Adipose tissue (tissue), 3 donors: ENCODE results near the gene LPP. TPM values are rescaled to one million over a fixed set of nuclear protein-coding genes. Genes with fewer than 3 reads are reported as not detected.

Source experiments
- H3K27ac ChIP-seq: one replicate; pipeline ENCODE4 v1.5.1; 2013; ENCODE audit warnings: low read depth, low read length
- WGBS, 3 donors: extraction: QIAGEN DNeasy Blood & Tissue Kit; methylation state at CpG; one replicate each; pipeline ENCODE4 v1.1.7; 2013; 5-methylcytosine and 5-hydroxymethylcytosine counted together
- polyA plus RNA-seq, 3 donors: library from polyadenylated mRNA; stranded (reverse); fragments of 200-250 nt; gene quantifications; one replicate each; pipeline ENCODE4 v1.2.3, GENCODE V29; 2013
- donor health status: healthy with polysubstance abuse.
- donor health status: Bipolar disorder and iron deficiency.
- donor health status: healthy.

The LPP gene
- polyA plus RNA-seq, 3 donors = 3.6 to 25.6 (median 11.3) TPM

DNA sequence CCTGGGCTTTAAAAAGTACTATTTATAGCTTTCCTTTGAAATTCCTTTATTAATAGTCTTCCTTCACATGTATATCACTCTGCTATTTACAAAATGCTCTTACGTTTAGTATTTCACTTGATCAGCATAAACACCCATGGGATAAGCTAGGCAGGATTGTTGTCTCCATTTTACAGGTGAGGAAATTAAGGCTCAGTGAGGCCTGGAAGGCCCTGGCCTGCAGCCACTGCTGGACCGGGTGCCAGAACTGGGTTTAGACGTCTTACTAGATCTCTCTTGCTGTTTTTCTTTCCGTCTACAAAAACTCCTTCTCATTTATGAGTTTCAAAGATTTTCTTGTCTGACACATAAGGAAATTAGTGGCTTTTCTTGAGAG is 236.4 kb downstream of the LPP start:
- no peak overlapping the region for H3K27ac ChIP-seq
- 54 to 65% (median 62%) methylated on average over 4 of the region's 4 CpGs for WGBS, 3 donors

DNA sequence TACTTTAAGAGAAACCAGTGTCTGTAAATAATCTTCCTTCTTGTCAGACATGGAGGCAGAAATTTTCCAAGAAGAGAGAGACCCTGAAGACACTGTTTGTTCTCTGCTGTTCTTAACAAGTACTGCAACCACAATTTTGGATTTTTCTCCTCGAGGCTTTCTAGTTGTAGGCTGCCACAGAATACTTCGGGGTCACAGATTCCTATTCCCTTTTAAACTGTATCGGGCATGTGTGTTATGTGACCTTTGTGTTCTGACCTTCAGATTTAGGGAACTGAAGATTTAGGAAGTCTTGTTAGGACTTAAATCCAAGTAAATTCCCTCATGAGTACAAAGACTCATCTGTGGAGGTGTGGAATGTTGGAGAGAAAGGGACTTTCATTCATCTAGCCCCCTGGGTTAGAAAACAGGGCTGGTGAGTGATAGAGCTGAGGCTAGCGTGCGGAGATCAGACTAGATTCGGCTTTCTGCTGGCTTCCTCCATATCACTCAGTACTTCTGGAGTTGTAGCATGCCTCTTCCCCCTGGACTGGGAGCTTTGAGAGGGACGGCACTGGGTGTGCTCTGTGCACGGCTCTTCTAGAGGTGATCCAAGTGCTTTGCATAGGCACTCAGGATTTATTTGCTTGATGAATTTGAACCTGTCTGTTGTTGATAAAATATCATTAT is 237.0 kb downstream of the LPP start:
- H3K27ac ChIP-seq = no peak overlapping the region
- 66 to 71% (median 67%) methylated on average over 8 of the region's 8 CpGs for WGBS, 3 donors

DNA sequence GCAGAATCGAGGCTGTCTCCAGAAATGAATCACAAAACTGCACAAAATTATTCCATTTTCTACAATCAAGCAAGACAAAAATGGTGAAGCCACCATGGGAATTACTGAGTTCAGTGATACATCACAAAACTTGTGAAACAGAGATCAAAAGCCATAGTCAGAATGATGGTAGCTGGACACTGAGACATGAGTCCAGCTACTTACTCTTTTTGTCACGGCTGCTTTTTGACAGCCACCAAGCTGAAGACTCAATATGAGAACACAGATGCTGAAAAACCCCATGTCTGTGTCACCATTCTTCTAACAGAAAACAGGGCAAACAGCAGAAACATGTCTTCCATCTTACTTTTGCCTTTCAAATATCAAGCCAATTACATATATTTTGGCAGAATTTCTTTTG is 237.6 kb downstream of the LPP start:
- H3K27ac ChIP-seq = no peak overlapping the region
- 89 to 96% (median 94%) methylated on average over 2 of the region's 2 CpGs for WGBS, 3 donors

DNA sequence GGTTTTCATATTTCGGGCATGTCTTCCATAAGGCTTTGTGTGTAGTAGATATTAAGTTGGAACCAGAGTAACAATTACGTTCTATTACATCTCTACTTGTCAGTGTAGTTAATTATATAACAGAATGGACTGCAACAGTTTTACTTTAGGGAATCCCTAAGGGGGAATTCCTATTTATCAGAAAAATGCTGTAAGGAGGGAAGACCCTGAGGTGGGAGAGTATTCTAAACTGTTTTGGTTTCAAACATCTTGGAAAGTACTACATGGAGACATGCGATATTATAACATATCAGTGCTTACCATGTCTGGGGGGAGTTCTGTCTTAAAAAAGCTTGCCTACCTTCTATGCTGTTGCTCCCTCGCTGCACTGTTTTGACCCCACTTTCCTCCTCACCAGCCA is 238.1 kb downstream of the LPP start:
- WGBS, 3 donors = 86 to 98% (median 96%) methylated on average over 4 of the region's 4 CpGs

DNA sequence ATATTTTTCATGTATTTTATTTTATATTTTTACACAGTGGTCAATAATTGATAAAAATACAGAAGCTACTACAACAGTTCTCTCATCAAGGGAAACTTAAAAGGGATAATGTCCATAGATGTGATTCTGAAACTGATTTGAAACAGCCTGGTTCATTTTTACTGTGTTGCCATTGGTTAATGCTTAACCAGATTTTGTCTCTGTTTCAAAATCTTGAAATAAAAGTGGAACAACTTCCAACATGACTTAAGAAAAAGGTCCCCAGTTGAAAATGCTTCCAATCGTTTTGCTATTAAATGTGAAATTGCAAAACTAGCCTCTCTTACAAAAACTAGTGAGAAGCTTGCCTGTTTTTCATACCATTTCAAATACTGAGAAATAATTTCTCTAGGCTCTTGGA is 240.7 kb downstream of the LPP start:
- WGBS, 3 donors = 17 to 66% (median 63%) methylated on average over 1 of the region's 1 CpG
- H3K27ac ChIP-seq = no peak overlapping the region

More for the DNA sequence above, 238.1 kb downstream of the LPP start:
- H3K27ac ChIP-seq = no peak overlapping the region

DNA sequence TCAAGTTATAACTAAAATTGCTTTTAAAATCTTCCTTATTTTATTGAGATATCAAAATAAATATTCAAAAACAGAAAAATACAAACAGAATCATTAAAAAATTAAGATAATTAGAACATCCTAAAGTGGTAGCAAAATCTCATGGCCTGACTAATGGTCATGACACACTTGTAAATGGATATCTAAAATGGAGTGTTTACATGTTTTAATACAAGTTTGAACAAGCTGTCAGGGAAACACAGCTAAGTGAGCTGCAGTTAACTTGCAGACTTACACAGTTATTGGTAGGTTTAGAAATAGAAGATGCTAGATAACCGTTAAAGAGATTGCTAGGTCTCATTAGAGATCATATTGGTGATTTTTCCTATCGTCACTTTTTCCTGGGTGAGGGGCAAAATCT is 242.3 kb downstream of the LPP start:
- WGBS, 3 donors = 46 to 89% (median 84%) methylated on average over 2 of the region's 2 CpGs
- no peak overlapping the region for H3K27ac ChIP-seq

DNA sequence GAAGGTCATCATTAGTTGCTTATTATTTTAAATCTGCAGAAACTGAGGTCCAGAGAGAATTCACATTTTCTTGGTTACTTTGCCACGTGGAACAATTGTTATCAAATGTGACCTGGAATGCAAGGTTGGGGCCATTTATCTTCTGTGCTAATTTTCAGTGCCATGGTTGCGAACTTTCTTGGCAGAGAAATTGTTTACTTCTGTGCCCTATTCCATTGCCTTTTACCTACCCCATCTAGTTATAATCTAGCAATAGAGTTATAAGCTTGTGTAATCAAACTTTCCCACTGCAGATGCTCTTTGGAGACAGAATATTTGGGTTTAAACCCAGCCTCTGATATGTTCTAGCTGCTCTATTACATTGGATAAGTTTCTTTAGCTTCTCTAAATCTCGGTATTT is 242.9 kb downstream of the LPP start:
- WGBS, 3 donors = 34 to 58% (median 43%) methylated on average over 3 of the region's 3 CpGs
- no peak overlapping the region for H3K27ac ChIP-seq

DNA sequence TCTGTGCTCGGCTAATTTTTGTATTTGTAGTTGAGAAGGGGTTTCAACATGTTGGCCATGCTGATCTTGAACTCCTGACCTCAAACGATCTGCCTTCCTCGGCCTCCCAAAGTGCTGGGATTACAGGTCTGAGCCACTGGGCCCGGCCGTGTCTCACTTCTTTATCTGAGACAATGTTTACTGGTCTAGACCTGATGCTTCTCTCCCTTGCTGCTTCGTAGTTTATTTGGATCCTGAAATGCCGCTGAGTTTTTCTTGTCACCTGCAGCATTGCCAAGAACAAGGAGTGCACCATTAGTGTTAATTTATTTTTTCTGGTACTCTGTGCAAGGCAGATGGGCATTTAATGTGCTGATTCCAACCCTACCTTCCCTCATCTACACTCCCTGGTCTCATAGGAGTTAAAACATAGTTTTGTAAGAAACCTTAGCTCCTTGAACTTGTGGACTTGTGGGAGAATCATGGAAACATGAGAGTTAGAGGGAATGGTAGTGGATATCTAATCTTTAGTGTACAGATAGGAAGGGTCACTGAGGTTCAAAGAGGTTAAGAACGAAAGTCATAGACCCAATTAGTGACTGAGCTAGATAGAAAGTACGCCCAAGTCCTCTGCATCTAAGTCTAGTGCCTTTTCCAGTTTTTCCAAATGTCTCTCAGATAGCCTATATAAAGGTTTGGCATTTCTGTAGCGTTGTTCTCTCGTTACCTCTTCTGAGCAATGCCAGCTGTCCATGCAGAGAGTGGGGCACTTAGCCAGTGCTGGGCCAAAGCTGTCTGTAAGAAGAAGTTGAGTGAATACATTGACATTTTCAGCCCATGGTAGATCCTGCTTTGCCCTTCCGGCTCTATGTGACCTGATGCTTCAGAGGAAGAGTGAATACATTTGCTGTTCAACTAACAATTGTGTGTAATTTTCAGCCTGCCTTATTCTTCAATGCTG is 244.1 kb downstream of the LPP start:
- no peak overlapping the region for H3K27ac ChIP-seq
- 85 to 92% (median 90%) methylated on average over 12 of the region's 12 CpGs for WGBS, 3 donors

DNA sequence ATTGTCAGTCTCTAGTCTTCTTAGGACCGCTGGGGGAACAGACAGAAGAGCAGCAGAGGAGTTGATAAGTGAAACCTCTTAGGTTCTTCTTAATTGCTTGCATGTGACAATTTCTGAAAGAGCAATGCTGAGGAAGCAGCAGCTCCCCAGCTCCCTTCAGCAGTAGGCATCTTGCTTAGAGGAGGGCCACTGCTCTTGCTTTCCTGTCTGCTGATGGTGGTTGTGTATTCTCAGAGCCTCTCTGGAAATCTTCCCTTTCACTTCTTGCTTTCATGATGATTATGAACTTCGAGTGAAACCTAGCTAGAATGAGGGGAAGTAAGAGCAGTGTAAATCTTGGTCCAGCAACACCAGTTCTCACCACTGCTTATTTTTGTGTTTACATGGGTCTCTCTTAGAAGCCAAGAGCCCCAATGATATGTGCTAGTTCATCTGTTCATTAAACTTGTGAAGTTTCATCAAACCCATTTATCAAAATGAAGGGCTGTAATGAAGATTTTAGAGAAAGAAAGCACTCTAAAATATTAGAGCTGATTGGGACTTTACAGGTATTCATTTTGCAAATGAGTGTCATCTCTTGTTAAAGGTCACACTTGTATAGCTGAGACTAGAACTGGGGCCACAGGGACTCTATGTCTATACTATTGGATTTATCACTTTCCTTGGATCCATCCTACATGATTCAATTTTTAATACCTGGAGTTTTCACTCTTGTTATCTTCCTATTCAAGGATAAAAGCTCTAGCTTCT is 246.7 kb downstream of the LPP start:
- no peak overlapping the region for H3K27ac ChIP-seq
- WGBS, 3 donors = 44 to 67% (median 61%) methylated on average over 2 of the region's 2 CpGs

DNA sequence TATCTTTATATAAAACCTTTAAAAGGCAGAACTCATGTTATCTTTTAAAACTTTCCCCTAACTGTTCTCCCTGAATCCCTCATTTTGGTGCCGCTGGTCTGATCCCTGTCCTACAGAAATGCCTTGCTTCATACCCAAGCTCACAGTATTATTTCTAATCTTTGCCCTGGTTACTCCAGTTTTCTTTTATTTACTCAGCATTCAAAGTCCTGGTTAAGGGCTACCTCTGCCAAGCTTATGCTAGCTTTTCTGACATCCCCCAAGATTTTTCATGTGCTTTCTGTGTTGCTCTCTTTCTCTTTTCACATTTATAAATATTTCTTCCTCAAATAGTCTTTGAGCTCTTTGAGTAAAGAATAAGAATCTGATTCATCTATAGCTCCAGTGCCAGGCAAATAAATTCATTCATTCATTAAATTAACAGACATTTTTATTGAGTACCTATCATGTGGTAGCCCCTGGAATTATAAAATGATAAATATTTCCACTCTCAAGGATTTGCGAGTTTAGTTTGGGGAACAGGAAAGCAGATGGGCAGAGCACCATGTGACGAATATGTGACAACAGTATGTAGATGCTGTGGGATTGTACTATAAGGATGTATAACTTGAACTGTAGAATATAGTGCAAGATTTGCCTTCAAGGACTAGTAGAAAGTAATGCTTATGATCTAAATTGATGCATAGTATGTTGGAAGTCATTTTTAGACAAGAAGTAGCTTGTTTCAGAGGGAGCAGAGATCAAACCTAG is 247.5 kb downstream of the LPP start:
- H3K27ac ChIP-seq = no peak overlapping the region
- 45 to 74% (median 52%) methylated on average over 3 of the region's 3 CpGs for WGBS, 3 donors

DNA sequence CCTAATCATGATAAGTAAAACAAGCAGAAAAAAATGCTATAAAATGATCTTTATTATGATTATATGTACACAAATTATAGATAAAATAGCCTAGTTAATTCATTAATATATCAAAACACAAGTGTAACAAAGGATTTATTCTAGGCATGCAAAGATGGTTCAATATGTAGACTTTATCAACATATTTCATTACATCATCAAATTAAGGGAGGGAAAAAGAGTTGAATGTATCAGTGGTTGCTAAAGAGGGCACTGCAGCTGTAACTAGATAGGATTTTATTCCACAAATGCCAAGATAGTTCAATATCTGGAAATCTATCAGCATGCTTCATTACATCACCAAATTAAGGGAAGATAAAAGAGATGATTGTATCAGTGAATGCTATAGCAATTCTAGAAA is 248.3 kb downstream of the LPP start:
- no peak overlapping the region for H3K27ac ChIP-seq

DNA sequence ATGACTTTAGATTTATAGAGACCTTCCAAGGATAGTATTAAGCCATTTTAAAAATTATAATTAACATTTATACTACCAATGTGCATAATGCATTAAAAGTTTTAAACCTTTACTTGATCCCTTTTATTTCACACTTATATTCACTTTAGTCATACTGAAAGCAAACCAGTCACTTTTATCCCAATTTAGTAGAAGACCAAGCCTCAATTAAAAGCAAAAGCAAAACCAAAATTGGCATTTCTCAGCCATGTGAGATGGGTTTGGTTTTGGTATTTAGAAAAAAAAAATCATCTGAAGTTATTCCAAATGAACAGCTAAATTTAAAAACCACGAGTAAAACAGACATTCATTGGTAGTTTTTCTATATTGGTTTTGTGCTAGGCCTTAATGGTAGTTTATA is 249.4 kb downstream of the LPP start:
- no peak overlapping the region for H3K27ac ChIP-seq
- whole genome bisulfite sequencing, 3 donors = 63 to 92% (median 65%) methylated on average over 1 of the region's 1 CpG

DNA sequence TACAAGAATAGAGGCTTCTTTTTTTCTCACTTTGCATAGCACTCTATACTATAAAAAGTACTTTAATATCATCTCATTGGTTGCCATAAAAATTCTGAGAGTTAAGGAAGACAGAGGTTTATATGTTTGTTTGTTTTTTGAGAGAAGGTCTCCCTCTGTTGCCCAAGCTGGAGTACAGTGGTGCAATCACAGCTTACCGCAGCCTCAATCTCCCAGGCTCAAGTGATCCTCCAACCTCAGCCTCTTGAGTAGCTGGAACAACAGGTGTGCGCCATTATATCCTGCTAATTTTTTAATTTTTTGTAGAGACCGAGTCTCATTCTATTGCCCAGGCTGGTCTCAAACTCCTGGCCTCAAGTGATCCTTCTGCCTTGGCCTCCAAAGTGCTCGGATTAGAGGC is 250.2 kb downstream of the LPP start:
- no peak overlapping the region for H3K27ac ChIP-seq
- WGBS, 3 donors = 97 to 99% (median 98%) methylated on average over 4 of the region's 4 CpGs

DNA sequence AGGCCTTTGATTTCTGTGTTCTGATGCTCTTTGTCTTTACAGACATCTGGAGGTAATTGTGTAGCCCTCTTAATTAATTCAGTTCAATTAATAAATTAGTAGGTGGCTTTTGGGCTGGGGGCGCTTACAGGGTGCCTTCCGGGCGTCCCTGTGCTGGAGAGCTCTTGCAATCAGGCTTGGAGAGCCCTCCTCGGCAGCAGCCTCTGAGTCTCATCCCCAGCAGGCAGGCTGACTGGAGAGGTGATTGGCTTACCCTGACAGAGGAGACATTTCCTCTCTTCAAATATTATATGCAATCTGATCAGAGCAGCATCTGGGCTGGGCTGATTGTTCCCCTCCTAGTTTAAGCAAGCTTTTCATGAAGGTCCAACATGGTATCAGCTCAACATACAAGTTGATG is 250.7 kb downstream of the LPP start:
- no peak overlapping the region for H3K27ac ChIP-seq
- WGBS, 3 donors = 96 to 97% (median 96%) methylated on average over 4 of the region's 4 CpGs

DNA sequence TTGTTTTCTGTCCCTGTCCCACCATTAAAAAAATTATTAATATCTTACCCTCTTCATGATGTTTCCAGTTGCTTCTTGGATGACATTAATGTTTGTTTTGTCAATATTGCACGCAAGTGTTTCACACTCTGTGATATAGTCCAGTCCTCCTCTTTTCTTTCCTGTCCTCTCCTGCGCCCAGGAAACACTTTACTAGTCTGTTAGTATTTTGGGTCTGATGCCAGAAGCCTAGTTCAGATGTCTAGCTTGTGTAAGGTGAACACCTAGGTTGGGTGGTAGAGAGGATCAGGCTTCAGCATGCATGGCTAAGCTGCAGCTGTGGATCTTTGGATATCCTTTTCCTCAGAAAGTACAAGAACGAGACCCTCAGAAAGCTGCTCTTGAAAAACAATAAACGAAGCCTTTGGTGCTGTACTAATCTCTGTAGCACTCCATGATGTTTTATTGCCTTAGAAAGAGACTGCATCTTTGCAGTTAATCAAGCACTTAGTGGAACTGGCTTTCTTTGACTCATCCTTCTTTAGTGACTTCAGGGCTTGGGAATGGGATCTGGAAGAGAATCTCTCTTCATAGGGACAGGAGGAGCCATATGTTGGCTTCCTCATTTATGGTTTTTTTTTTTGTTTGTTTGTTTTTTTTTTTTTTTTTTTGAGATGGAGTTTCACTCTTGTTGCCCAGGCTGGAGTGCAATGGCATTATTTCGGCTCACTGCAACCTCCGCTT is 253.4 kb downstream of the LPP start:
- no peak overlapping the region for H3K27ac ChIP-seq
- WGBS, 3 donors = 65 to 75% (median 71%) methylated on average over 6 of the region's 6 CpGs

DNA sequence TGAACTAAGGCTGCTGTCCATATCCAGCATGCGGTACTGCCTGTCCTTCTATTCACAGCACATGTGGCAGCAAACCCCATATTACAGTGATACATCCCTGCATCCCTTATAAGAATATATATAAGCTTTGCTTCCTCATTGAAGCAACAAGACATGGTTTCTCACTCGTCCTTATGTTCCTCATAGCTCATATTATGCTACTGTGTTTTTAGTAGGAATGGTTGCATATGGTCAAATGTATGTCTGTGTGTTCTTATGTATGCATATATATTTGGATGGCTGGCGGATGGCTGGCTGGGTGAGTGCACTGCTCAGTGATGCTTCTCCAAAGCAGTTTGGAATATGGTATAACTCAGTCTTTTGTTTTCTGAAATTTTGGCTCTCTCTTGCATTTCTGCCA is 254.9 kb downstream of the LPP start:
- no peak overlapping the region for H3K27ac ChIP-seq

DNA sequence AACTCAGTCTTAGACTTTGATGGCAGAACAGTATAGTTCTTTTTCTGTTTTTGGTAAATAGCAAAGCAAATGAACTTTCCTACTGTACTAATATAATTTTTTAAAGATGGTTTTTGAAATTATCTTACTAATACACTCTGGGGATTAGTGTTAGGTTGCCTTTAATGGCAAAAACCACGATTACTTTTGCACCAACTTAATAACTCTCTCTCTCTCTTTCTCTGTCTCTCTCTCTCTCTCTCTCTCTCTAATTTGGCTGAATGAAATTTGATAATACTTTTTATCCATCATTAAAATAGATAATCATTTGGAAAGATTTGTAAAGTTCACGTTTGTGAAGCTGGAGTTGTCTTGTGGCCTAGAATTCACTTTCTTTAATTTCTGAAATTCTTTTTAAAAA is 257.8 kb downstream of the LPP start:
- 79 to 93% (median 91%) methylated on average over 2 of the region's 2 CpGs for WGBS, 3 donors
- no peak overlapping the region for H3K27ac ChIP-seq

More for the DNA sequence above, 254.9 kb downstream of the LPP start:
- 92 to 93% (median 93%) methylated on average over 3 of the region's 3 CpGs for WGBS, 3 donors

DNA sequence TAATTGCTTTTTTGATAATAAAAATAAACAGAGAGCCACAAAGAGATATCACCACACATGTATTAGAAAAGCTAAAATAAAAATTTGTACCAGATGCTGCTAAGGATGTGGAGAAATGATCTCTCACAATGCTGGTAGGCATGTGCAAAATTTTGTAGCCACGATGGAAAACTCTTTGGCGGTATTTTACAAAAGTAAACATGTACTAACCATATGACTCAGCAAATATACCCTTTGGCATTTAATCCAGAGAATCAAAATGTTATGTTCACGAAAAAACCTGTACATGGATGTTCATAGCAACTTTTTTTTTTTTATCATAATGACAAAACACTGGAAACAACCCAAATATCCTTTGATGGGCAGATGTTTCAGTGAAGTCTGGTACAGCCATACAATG is 261.2 kb downstream of the LPP start:
- WGBS, 3 donors = 59 to 75% (median 68%) methylated on average over 3 of the region's 3 CpGs
- no peak overlapping the region for H3K27ac ChIP-seq
